Measurements from ENCODE around the gene GRIP1.

GRIP1 gene

GRCh38 chr12:66359300-66359699 lies 319.6 kb downstream of the GRIP1 start:
- Histone ChIP-seq H4K20me1 (ENCODE audit: insufficient read depth, low read length) (no peaks in the 10 kb centered on the region), H3K4me2 (ENCODE audit: low read depth, low read length) (no peak overlapping the region), H3K4me1 (ENCODE audit: low read length) (no peaks in the 10 kb centered on the region), H3K27ac (ENCODE audit: low read length) (no peak overlapping the region), H2AFZ (ENCODE audit: low read length) (no peak overlapping the region), H3K9me2 (replicated peaks; ENCODE audit: insufficient read depth, low read length) (no peaks in the 10 kb centered on the region), H3F3A (ENCODE audit: insufficient read depth, low read length) (no peaks in the 10 kb centered on the region), H3K9ac (ENCODE audit: low read length) (no peak overlapping the region), H3K9me3 (replicated peaks; ENCODE audit: insufficient read depth, low read length) (no peaks in the 10 kb centered on the region), H3K79me2 (ENCODE audit: low read length) (no peaks in the 10 kb centered on the region), H3K36me3 (replicated peaks; ENCODE audit: insufficient read depth, low read length) (no peaks in the 10 kb centered on the region), H3K27me3 (replicated peaks; ENCODE audit: insufficient read depth, low read length) (no peaks in the 10 kb centered on the region), H3K4me3 (ENCODE audit: low read length) (no peak overlapping the region)
- no peak for DNase-seq
- no peak for TF ChIP-seq CTCF (IDR thresholded peaks at IDR 0.05; ENCODE audit: low read length)
- TF ChIP-seq EZH2 (optimal IDR thresholded peaks at IDR 0.05; ENCODE audit: low read depth, low read length): no peak
- no peak for TF ChIP-seq EZH2phosphoT487 (IDR thresholded peaks at IDR 0.05; ENCODE audit: low read length)

DNA sequence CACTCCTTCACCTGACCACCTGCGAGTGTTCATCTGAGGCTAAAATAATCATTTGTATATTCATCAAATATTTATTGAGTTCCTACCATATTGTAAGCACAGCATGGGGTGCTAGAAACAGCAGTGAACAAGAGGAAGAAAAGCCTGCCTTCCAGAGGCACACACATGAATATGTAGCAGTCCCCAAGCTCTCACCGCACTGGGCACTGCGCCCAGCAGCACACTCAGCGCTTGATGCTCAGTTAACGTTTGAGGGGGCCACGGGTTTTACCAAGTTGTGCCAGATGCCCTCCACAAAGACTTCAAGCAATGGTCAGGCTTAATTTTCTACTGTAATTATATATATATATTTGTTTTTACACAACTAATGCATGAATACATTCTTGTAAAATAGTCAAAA lies 324.6 kb downstream of the GRIP1 start:
- Histone ChIP-seq H3K27ac (ENCODE audit: low read length) (no peak overlapping the region), H4K20me1 (ENCODE audit: insufficient read depth, low read length) (no peaks in the 10 kb centered on the region), H3K79me2 (ENCODE audit: low read length) (no peaks in the 10 kb centered on the region), H3K27me3 (replicated peaks; ENCODE audit: insufficient read depth, low read length) (no peaks in the 10 kb centered on the region), H3K9me2 (replicated peaks; ENCODE audit: insufficient read depth, low read length) (no peaks in the 10 kb centered on the region), H3F3A (ENCODE audit: insufficient read depth, low read length) (no peaks in the 10 kb centered on the region), H3K4me2 (ENCODE audit: low read depth, low read length) (no peak overlapping the region), H3K9ac (ENCODE audit: low read length) (no peak overlapping the region), H3K4me1 (ENCODE audit: low read length) (no peaks in the 10 kb centered on the region), H3K36me3 (replicated peaks; ENCODE audit: insufficient read depth, low read length) (no peaks in the 10 kb centered on the region), H3K9me3 (replicated peaks; ENCODE audit: insufficient read depth, low read length) (no peaks in the 10 kb centered on the region), H3K4me3 (ENCODE audit: low read length) (no peak overlapping the region), H2AFZ (ENCODE audit: low read length) (no peak overlapping the region)
- TF ChIP-seq EZH2 (optimal IDR thresholded peaks at IDR 0.05; ENCODE audit: low read depth, low read length): no peak
- TF ChIP-seq EZH2phosphoT487 (IDR thresholded peaks at IDR 0.05; ENCODE audit: low read length): no peak
- TF ChIP-seq CTCF (IDR thresholded peaks at IDR 0.05; ENCODE audit: low read length): no peak
- no peak for DNase-seq

DNA sequence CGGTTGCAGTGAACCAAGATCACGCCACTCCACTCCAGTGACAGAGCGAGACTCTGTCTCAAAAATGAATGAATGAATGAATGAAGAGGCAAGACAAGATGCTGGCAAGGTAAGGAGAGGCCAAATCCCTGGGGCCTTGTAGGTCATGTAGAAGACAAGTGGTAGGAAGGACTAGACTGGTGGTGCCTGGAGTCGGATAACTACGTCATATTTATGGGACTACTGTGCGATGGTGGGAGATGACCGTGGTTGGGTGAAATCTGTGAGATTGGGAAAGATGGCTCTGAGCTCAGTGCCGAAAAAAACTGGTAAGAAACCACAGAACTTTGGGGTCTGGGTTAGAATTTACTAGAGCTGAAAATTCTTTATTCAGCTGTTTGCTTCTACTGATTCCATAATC lies 326.0 kb downstream of the GRIP1 start:
- no peak for DNase-seq
- no peaks in the 10 kb centered on the region for H3K9me3 ChIP-seq (replicated peaks; ENCODE audit: insufficient read depth, low read length)
- H3K27ac ChIP-seq (ENCODE audit: low read length): no peak overlapping the region
- no peak overlapping the region for H3K4me3 ChIP-seq (ENCODE audit: low read length)
- no peaks in the 10 kb centered on the region for H3K27me3 ChIP-seq (replicated peaks; ENCODE audit: insufficient read depth, low read length)
- no peak overlapping the region for H3K4me2 ChIP-seq (ENCODE audit: low read depth, low read length)
- TF ChIP-seq EZH2phosphoT487 (IDR thresholded peaks at IDR 0.05; ENCODE audit: low read length): no peak
- TF ChIP-seq CTCF (IDR thresholded peaks at IDR 0.05; ENCODE audit: low read length): no peak
- no peak for TF ChIP-seq EZH2 (optimal IDR thresholded peaks at IDR 0.05; ENCODE audit: low read depth, low read length)
- no peak overlapping the region for H3K9ac ChIP-seq (ENCODE audit: low read length)
- H3F3A ChIP-seq (ENCODE audit: insufficient read depth, low read length): no peaks in the 10 kb centered on the region
- H3K36me3 ChIP-seq (replicated peaks; ENCODE audit: insufficient read depth, low read length): no peaks in the 10 kb centered on the region
- no peaks in the 10 kb centered on the region for H3K79me2 ChIP-seq (ENCODE audit: low read length)
- no peaks in the 10 kb centered on the region for H4K20me1 ChIP-seq (ENCODE audit: insufficient read depth, low read length)
- no peak overlapping the region for H2AFZ ChIP-seq (ENCODE audit: low read length)
- H3K4me1 ChIP-seq (ENCODE audit: low read length): no peaks in the 10 kb centered on the region
- no peaks in the 10 kb centered on the region for H3K9me2 ChIP-seq (replicated peaks; ENCODE audit: insufficient read depth, low read length)
